H1 (cell line): Measurements from ENCODE around the gene ANKS1B. TPM values are rescaled to one million over a fixed set of nuclear protein-coding genes. Genes with fewer than 3 reads are reported as not detected.
A peak's percentile ranks its signal among the peaks of the same experiment; 100 is the strongest.

Source experiments
- BACH1 ChIP-seq: IDR thresholded peaks from 2 replicates; pipeline ENCODE4 v1.6.1; 2012; ENCODE audit warnings: low read length, improper control_type of control experiment
- RAD21 ChIP-seq, 2 experiments: IDR thresholded peaks in 1 of 2; conservative IDR thresholded peaks in 1 of 2; 2 replicates each; pipeline ENCODE4 v1.6.1; 2011; ENCODE audit warnings: low read depth in 2 of 2, low read length in 2 of 2, improper control_type of control experiment in 1 of 2, inconsistent platforms in 1 of 2, mild to moderate bottlenecking in 1 of 2, moderate library complexity in 1 of 2
- SIRT6 ChIP-seq: IDR thresholded peaks from one replicate; pipeline ENCODE4 v1.7.1; 2012; ENCODE audit warnings: low read length, inconsistent platforms
- TEAD4 ChIP-seq: IDR thresholded peaks from 2 replicates; pipeline ENCODE4 v1.6.1; 2012; ENCODE audit warnings: low read depth, low read length, inconsistent platforms, mixed read lengths
- polyA plus RNA-seq, 7 experiments: library from polyadenylated mRNA; depleted of rRNA in 3 of 7; stranded (reverse) in 5 of 7; unstranded in 2 of 7; fragments of >200 nt in 5 of 7; fragments of 200-250 nt in 2 of 7; gene quantifications; 1 replicate in 5 of 7; 2 replicates in 1 of 7; 4 replicates in 1 of 7; pipeline versions ENCODE4 v1.2.1 to v1.2.3, GENCODE V29; 2011 to 2013; ENCODE audit warnings: missing spikeins in 2 of 7, mixed read lengths in 2 of 7
- total RNA-seq: library from RNA; stranded (reverse); fragmentation: NEBNext Ultra II Directional; extraction: Animal tissue kit (Norgen Biotek cat#: 25700); gene quantifications from 2 replicates; pipeline ENCODE4 v1.2.1, GENCODE V29; 2021
- TF ChIP-seq, protein P1 (sequence below): IDR thresholded peaks from 2 replicates; pipeline ENCODE4 v1.6.1; 2011; ENCODE audit warnings: low read depth, mild to moderate bottlenecking, low read length; ENCODE audit not compliant: insufficient read depth

ANKS1B gene
- total and polyA plus RNA-seq, 2 of the 8 experiments (the other 6 are each of a cell fraction or from before 2014, with no cell fraction given) = 2.7 to 6.1 TPM

DNA sequence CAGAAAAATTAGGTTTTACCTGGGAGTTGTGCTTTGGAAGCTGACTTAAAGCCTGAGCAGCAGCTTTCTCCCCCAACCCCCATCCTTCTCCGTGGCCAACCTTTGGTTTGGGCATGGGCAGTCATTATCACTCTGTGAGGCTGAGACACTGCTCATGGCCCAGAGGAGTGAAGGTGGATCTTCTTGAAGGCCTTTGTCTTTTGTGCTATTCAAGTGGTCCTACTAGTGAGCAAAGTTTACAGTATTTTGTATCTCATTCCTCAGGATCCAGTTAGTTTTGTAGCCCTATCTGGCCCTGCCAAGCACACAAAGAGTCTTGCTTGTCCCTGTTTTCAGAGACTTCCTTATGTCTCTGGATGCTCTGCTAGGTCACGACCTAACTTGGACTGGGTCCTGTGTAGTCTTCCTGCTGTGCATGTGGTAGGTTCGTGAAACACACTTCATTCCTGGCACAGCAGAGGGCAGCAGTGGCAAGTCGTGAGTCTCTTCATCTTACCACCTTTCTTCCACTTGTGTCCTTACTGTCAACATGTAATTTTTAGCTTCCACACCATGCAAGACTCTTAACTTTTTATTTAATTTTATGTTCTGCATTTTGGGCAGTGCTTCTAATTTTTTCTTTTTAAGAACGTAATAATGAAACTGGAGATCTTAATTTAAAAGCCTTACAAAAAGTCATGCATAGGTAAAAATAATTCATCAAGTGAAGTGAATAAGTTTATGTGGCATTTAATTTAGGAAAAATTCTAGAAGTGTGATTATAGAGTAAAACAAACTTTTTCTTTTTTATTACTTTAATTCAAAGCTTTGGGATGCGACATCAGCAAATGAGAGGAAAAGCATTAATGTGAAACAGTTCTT lies 1285.9 kb downstream of the ANKS1B start (continued):
- TF ChIP-seq RAD21 (IDR thresholded peaks at IDR 0.05 in 1 of 2, conservative IDR thresholded peaks at IDR 0.05 in 1 of 2; ENCODE audit: low read depth in 2 of 2, low read length in 2 of 2) (peak; percentile 82), SIRT6 (no peak), BACH1 (no peak), TEAD4 (no peak)
- TF ChIP-seq, protein P1, sequence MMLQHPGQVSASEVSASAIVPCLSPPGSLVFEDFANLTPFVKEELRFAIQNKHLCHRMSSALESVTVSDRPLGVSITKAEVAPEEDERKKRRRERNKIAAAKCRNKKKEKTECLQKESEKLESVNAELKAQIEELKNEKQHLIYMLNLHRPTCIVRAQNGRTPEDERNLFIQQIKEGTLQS = no peak
